ENCODE measurements around the gene ANKRD30A.
"Not testable (repeated sequence)": the region's sequence is repeated elsewhere in the genome, so short reads cannot be mapped to it uniquely, and the experiment has no call there.

The ANKRD30A gene

GRCh38 chr10:37125191-37125732, at the start of gene ANKRD30A:
Gene ANKRD30A, plus strand, starts transcription at chr10:37125598. Its CDS starts 190 bp downstream, at chr10:37125788.
- no peak for DNase-seq (ENCODE audit: low read depth in 3 of 3)

GRCh38 chr10:37076083-37076482, 49.3 kb upstream of the ANKRD30A start:
- DNase-seq (ENCODE audit: low read depth in 3 of 3), result not testable (repeated sequence)

- no peak for DNase-seq (ENCODE audit: low read depth in 3 of 3)
These were observed 29.4 kb upstream of the ANKRD30A start for GRCh38 chr10:37095792-37096573.

GRCh38 chr10:37101261-37101660, 24.1 kb upstream of the ANKRD30A start:
- DNase-seq (ENCODE audit: low read depth in 3 of 3), result no peak

- DNase-seq (ENCODE audit: low read depth in 3 of 3), result no peak
These were observed 16.4 kb upstream of the ANKRD30A start for GRCh38 chr10:37109000-37109399.

GRCh38 chr10:37124532-37124931, 866 bp upstream of the ANKRD30A start:
- DNase-seq (ENCODE audit: low read depth in 3 of 3), result no peak

GRCh38 chr10:37125921-37126320, 523 bp downstream of the ANKRD30A start:
- no peak for DNase-seq (ENCODE audit: low read depth in 3 of 3)

- no peak for DNase-seq (ENCODE audit: low read depth in 3 of 3)
These were observed 21.0 kb downstream of the ANKRD30A start for GRCh38 chr10:37146443-37146842.

- DNase-seq (ENCODE audit: low read depth in 3 of 3), result not testable (repeated sequence)
These were observed 37.0 kb downstream of the ANKRD30A start for GRCh38 chr10:37162430-37162829.

- not testable (repeated sequence) for DNase-seq (ENCODE audit: low read depth in 3 of 3)
These were observed 46.5 kb downstream of the ANKRD30A start for GRCh38 chr10:37171945-37172344.

- not testable (repeated sequence) for DNase-seq (ENCODE audit: low read depth in 3 of 3)
These were observed 52.9 kb downstream of the ANKRD30A start for GRCh38 chr10:37178296-37178695.

GRCh38 chr10:37182719-37183118, 57.3 kb downstream of the ANKRD30A start:
- not testable (repeated sequence) for DNase-seq (ENCODE audit: low read depth in 3 of 3)

- DNase-seq (ENCODE audit: low read depth in 3 of 3), result no peak
These were observed 80.7 kb downstream of the ANKRD30A start for GRCh38 chr10:37206132-37206531.

- no peak for DNase-seq (ENCODE audit: low read depth in 3 of 3)
These were observed 95.5 kb downstream of the ANKRD30A start for GRCh38 chr10:37220866-37221265.

GRCh38 chr10:37222046-37222445, 96.6 kb downstream of the ANKRD30A start:
- DNase-seq (ENCODE audit: low read depth in 3 of 3), result no peak

GRCh38 chr10:37225163-37225562, 99.8 kb downstream of the ANKRD30A start:
- no peak for DNase-seq (ENCODE audit: low read depth in 3 of 3)

GRCh38 chr10:37226524-37226923, 101.1 kb downstream of the ANKRD30A start:
- DNase-seq (ENCODE audit: low read depth in 3 of 3), result no peak

- DNase-seq (ENCODE audit: low read depth in 3 of 3), result no peak
These were observed 109.3 kb downstream of the ANKRD30A start for GRCh38 chr10:37234692-37235091.

GRCh38 chr10:37236093-37236492, 110.7 kb downstream of the ANKRD30A start:
- DNase-seq (ENCODE audit: low read depth in 3 of 3), result no peak

- no peak for DNase-seq (ENCODE audit: low read depth in 3 of 3)
These were observed 114.8 kb downstream of the ANKRD30A start for GRCh38 chr10:37240223-37240622.

GRCh38 chr10:37246637-37247036, 121.2 kb downstream of the ANKRD30A start:
- DNase-seq (ENCODE audit: low read depth in 3 of 3), result no peak

- not testable (repeated sequence) for DNase-seq (ENCODE audit: low read depth in 3 of 3)
These were observed 130.4 kb downstream of the ANKRD30A start for GRCh38 chr10:37255837-37256236.

- no peak for DNase-seq (ENCODE audit: low read depth in 3 of 3)
These were observed 137.9 kb downstream of the ANKRD30A start for GRCh38 chr10:37263304-37263703.
